Umbilical cord (tissue), 2 donors: ENCODE data around the gene PROP1. TPM values are rescaled to one million over a fixed set of nuclear protein-coding genes. Genes with fewer than 3 reads are reported as not detected.
A peak's percentile ranks its signal among the peaks of the same experiment; 100 is the strongest.
"Not testable (repeated sequence)": the region's sequence is repeated elsewhere in the genome, so short reads cannot be mapped to it uniquely, and the experiment has no call there.

Experiments
- DNase-seq: peaks from one replicate; pipeline ENCODE4 v3.0.0-alpha.2; 2015; ENCODE audit warnings: low spot score
- total RNA-seq: library from RNA; depleted of rRNA; stranded (reverse); fragments of >200 nt; gene quantifications from one replicate; pipeline ENCODE4 v1.2.3, GENCODE V29; 2014; ENCODE audit warnings: low replicate concordance; ENCODE audit not compliant: insufficient read depth

PROP1 gene
- total RNA-seq, 1 donor from 2014 or later, result not detected

DNA sequence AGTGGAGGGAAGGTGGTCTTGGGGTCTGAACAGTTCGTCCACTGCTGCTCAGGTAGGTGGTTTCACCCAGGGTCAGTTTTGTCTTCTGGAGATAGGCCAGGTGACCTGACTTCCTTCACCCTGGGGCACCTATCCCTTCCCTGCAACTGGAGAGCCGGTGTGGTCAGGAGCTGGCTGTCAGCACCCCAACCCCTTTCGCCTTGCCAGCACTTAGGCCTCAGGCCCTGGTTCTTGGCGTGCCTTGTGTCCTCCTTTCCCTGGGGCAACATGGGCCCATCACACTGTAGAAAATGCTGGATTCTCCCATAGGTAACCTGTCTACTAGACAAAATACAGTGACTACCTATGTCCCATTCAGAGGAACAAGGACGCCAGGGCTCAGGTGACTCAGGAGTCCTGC, 13.1 kb downstream of the PROP1 start:
- DNase-seq, result no peak

DNA sequence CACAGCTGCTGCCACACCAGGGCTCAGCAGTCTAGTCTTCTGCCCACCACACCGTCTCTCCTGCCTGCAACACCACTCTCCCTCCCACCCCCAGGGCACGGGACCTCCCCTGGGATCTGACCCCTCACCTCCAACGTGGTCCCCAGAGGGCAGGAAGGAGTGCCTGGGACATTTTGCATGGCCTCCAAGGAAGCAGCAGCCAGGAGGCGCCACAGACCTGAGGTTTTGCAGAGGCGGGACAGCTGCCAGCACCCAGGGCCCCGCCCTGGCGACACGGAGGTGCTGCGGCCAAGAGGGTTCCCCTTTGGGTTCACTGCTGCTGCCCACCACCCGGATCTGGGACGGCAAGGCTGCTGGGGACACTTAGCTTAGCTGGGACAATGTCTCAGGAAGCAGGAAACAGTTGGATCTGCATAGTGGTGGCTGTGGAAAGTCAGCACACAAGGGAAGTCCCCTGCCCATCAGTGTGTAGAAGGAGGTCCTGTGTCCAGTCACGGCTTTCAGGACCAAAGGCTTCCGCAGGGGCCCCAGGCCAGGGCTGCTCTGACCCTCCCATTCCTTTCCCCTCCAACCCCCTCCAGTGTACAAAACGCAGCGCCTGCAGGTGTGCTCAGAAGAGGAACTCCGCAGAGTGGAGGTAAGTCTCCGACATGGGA, 13.8 kb downstream of the PROP1 start:
- no peak for DNase-seq

DNA sequence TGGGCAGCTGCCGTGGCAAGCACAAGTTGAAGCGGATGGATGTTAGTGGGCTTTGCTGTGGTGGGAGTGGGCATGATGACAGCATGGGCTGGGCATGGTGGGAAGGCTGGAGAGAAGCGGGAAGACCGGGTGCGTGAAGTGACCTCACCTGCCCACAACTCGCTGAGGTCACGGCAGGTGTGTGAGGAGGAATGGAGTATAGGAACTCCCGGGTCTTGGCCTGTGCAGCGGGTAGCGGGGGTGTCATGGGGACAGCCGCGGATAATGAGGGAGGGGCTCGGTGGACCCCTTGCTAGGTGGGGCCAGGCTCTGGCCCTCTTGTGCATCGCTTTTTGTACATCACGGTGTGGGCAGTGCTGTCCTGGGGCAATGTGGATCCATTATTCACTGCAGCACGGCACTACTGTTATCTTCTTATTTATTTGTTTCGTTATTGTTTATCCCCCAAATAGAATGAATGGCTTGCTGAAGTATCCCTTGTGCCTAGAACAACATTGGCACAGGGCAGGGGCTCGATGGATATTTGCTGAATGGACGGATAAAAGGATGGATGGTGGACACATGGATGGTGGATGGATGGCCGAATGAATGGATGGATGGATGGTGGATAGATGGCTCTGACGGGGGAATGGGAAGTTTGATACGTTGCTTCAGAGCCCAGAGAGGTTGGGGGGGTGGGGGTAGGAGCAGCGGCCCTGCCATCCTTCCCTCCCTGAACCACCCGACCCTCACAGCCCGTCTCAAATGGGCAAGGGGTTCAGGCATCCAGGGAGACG, 14.6 kb downstream of the PROP1 start:
- no peak for DNase-seq

DNA sequence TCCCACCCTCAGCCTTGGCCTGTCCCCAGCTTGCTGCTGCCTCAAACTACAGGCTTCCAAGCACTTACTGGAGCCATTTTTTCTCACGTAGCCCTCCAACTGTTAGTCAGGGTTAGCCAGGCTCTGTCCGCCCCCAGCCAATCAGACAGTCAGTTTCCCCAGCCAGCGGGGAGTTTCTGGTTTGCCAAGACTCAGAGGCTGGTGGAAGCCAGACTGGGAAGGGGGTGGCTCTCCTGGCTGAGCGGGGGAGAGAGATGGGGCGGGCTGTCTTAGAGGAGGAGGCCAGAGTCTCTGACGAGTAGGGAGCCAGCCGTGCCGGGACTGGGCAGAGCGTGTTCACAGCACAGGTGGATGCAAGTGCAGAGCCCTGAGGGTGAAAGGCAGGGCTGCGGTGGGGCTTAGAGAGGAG, 15.3 kb downstream of the PROP1 start:
- DNase-seq, result no peak

DNA sequence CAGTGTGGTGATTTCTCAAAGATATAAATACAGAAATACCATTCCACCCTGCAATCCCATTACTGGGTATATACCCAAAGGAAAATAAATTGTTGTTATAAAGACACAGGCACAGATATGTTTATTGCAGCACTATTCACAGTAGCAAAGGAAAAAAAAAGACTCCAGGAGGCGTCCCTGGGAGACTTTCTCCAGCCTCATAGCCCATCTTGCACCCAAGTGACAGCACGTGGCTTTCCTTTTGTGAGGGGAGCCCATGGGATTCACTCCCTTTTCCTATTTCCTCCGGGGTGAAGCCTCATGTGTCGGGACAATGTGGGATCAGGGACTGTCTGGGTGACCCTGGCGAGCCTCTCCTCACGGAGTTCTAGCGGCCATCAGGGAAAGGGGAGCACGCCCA, 18.4 kb downstream of the PROP1 start:
- DNase-seq, result not testable (repeated sequence)

DNA sequence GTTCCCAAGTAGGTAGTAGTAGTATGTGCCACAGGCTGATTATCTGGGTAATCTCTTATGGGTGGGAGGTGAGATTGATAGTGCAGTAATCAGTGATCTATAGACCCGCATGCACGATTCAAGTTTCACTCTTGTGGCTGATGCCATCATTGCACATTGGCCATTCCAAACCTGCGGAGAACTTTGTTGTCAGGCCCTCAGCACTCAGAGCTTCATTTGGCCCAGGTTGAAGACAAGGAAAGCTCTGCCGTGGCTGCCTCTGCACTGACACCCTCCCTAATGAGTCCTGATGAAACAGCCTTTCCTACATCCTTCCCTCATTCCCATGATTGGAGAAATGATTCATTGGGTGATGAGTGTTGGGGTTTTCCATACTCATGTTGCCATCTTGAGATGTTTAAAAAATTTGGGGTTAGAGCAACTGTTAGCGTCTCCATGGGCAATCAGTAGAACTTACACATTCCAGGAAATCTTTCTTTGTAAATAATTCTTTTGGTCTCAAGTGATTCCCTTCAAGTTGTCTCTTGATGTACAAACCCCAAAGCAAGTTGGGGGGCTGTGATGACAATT, 22.9 kb downstream of the PROP1 start:
- DNase-seq, result no peak

DNA sequence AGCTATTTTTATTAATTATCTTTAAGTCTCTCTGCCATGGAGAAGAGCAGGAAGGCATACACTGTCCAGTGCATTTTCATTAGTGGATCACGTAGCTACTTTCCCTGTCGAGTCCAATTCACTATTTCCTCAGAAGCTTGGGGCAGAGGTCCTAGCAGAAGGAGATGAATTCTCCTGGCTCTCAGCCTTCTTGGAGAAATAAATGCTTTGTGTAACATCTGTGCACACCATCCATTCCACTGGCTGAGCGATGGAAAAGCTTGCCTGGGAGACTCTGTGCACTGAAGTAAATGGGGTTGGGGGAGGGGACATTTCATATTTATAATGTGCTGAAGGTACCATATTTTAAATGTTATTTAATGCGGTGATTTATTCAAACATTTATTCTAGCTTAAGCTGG, 23.4 kb downstream of the PROP1 start:
- DNase-seq, result peak; percentile 44

DNA sequence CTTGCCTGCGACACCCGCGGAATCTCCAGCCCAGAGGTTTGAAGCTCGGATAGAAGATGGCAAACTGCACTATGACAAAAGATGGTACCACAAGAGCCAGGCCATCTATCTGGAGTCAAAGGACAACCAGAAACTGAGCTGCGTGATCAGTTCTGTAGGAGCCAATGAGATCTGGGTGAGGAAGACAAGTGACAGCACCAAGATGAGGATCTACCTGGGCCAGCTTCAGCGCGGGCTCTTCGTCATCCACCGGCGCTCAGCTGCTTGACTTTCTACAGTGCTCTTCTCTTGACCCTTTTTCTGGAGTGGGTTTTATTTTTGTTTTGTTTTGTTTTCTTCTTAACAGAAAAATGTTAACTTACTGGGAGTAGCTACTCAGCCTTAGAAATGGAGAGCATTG, 24.0 kb downstream of the PROP1 start:
- DNase-seq, result not testable (repeated sequence)

DNA sequence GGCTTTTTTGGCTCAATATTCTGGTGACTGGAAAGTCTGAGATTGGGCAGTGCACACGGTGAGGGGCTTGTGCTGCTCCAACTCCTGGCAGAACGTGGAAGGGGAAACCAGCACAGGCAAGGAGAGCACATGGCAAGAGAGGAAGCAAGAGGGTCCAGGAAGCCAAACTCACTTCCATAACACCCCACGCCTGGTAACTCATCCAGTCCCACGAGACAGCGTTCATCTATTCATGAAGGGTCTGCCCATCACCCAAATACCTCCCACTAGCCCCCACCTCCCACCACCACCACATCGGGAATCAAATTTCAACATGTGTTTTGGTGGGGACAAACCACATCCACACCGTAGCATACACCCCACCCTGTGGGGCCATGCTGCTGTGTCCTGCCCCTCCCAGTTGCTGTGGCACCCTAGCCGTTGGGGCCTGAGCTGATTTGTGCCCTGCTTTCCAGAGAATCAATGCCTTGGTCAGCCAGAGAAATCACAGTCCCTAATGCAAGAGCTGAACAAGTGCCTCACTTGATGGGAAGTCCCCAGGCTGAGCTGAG, 27.3 kb downstream of the PROP1 start:
- no peak for DNase-seq

DNA sequence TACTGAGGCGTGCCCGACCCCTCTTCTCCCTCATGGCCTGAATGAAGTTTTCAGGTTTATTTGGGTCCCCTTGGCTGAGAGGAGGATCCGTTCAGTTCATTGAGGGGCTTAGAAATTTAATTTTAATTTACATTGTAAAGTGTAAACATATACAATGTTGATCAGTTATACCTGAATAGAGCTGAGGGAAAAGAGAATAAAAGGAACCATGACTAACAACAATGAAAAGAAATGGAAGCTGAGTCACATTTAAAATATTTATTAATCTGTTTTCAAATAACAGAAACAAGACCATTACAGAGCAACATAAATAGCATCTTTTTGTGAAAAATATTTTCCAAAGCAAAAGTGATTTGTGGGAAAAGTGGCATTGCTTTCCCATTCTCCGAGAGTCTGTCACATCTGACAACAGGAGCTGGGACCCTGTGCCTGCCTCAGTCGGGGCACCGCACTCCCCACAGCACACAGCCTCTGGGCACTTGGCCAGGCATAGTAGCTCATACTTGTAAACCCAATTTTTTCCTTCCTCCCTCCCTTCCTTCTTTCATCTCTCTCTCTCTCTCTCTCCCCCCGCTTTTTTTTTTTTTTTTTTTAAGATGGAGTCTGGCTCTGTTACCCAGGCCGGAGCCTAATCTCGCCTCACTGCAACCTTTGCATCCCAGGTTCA, 28.7 kb downstream of the PROP1 start:
- no peak for DNase-seq

DNA sequence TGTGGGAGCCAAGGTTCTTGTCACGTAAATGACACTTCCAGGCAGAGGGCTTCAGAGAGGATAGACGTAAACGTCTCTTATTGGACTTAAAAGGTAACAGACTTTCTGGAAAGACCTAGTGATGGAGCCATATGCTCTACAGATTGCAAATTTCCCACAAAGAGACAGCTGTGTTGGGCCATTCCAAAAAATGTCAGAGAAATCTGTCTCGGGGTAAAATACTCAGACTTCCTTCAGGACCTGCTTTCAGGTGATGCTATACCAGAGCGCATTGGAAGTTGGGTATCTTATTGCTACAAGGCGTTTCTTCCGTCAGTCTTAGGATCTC, 29.2 kb downstream of the PROP1 start:
- no peak for DNase-seq

DNA sequence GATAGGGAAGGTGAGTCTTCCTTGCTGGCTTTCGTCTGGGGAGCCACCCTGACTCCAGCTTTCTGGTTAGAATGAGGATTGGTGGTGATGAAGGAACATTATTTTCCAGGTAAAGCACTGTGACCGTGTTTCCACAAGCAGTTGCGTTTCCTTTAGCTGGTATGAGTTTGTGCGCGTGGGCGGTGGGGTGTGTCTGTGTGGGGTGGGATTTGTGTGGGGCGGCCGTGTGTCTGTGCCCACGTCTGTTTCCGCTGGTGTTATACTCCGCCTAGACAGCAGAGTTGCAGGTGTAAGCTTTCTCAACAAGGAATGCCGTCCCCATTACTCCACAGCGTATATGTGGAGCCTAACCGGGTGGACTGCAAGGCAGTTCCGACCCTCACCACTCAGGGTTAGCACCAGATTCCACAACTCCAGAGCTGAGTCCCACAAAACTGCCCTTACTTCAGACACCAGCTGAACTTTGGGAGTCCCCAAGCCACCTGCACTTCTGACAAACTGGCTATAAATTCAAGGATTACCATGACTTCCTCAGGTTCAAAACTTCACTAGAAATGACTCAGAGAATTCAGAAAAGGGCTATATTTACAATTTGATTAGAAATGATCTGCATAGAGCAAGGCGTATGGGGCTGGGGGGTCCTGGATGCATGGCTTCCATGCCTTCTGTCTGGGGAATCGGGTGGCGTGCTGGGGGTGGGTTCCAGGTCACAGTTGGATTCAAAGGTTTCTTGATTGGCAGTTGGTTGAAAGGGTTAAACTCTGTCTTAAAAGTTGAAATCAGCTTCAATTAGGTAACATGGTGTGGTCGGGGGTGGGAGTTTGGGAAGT, 29.8 kb downstream of the PROP1 start:
- no peak for DNase-seq

DNA sequence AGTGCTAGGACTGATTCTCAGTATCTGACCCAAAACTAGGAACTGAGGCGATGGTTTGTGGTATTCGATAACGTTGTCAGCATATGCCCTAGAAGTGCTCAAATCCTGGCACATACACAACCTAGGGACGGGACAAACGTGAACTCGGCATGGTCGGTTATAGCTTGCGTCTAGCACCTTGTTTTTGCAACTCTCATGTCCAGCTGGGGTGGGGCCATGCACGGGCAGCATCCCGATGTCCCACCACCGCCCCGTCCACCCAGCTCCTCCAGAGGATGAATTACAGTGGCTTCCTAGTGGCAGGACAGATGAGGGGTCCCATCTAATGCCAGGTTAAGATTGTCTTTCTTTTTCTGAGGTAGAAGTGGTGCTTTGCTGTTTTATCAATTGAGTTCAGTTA, 31.6 kb downstream of the PROP1 start:
- no peak for DNase-seq

DNA sequence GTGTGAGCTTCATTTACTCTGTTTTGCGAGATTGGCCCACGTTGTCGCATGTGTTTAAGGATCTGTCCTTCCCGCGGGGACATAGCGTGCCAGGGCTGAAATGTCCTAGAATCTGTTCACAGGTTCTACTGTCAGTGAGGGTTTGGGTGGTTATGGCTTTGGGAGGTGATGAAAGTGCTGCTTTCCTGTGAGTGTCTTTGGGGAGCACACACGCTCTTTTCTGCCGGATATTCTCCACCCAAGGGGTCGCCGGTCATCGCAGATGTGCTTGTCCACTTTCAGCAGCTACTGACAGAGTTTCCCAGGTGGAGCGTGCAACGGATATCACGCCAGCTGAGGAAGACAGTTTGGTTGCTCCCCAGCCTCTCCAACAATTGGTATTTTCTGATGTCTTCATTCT, 32.1 kb downstream of the PROP1 start:
- DNase-seq, result no peak

DNA sequence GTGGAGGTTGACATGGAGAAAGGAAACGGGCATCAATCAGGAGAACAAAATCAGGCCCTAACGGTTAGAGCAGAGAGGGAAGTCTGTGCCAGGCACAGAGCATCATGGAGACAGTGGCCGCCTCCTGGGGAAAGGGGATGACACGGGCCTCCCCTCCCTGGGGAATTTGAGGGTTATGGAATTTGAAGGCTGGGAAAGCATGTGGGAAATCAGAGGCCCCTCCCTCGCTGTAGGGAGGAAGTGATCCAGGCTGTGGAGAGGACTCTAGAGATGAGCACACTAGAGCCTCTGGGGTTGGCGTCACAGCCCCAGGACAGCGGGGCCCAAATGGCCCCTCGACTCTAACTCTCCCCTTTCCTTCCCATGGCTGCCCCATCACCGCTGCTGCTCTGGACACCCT, 36.7 kb downstream of the PROP1 start:
- DNase-seq, result no peak

DNA sequence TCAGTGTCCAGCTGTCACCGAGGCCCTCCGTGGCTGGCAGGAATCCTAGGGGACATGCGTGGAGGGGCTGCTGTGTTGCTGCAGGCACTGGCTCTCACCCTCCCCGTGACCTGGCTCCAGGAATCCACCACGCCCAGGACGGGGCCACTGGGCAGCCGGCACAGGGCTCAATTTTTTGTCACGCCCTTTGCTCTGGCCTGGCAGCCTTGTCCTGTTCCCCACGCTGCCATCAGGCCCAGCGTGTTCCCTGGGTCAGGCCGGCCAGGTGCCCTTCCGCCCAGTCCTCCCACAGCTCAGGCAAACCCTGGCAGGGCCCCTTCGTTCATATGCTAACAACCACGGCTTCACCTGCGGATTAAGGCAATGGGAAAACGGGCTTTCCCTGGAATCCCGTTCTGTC, 37.3 kb downstream of the PROP1 start:
- no peak for DNase-seq

DNA sequence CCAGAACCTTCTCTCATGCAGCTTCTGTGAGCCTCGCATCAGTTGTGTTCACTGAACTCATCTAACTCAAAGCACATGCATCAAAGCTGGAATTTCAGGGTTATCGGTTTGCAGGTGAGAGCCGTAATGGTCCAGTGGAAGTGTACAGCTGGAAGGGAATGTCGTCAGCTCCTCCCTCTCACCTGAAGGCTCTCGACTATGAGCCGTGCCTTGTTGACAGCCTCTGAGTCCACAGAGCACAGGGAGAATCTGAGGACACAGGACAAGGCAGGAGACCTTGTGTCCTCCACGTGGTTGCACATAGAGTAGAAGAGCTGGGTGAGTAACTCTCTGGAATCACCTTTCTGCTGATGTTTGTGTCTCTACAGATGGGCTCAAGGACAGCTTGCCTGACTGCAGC, 38.8 kb downstream of the PROP1 start:
- DNase-seq, result no peak

DNA sequence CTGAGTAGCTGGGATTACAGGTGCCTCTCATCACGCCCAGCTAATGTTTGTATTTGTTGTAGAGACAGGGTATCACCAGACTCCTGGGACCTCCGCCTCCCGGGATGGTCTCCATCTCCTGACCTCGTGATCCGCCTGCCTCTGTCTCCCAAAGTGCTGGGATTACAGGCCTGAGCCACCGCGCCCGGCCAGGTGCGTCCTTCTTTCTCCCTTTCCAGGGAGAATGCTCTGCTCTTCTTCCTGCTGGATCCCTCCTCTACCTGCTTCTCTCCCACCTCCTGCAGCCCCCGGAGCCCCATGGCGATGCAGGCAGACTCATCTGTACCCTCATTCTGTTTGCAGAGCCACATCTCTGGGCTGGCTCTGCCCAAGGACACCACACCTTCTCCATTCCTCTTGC, 42.9 kb downstream of the PROP1 start:
- DNase-seq, result not testable (repeated sequence)

DNA sequence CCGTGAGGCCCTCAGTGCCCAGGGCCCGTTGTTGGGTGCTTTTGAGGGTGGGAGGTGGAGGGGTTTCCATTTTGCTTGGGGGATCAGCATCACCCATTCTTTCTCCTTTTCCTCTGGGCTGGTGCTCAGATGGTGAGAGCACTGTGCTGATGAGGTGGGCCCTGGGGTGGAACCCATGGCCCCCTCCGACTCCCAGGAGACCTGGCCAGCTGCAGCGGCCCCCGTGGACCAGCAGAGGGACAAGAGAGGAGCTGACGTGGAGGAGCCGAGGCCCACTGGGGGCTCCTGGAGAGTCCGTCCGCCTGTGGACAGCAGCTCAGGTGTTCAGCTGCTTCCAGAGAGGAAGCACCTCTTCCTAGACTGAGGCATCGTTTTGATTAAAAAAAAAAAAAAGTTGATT, 46.4 kb downstream of the PROP1 start:
- DNase-seq, result not testable (repeated sequence)

DNA sequence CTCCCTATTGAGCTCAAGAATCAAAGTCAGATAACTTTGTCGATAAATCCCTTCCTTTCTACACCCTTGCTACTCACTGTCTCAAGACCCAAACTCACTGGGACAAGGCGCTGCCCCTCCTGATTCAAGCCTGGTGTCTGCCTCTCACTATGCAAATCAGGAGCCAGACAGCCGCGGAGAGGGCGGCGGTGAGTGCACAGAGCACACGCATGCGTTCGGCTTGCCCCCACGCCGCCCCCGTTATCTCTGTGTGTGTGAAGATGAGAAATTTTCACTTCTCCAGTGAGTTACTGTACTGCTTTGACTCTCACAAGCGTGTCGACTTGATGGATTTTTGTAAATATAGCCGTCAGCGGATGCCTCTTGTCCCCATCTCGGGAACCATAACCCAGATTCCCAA, 47.0 kb downstream of the PROP1 start:
- not testable (repeated sequence) for DNase-seq

DNA sequence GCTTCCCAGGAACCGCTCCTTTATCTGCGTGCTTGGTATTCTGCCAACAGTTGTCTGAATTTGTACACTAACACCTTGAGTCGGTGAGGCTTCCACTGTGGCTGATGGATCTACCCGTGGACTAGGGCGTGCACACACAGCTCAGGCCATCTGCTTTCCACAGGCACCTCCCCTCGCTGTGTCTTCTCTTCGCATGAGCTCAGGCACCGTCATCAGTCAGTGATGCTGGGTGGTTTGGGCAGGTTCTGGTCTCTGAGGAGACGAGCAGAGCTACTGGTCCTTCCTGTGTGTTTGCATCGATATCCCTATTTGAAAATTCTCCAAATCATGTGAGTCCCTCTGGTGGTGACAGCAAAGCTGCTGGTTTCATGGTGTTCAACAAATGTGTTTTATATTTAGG, 48.1 kb downstream of the PROP1 start:
- DNase-seq, result not testable (repeated sequence)
